Subcutaneous adipose tissue (tissue), 4 donors: Measurements from ENCODE around the gene COQ5. TPM values are rescaled to one million over a fixed set of nuclear protein-coding genes. Genes with fewer than 3 reads are reported as not detected.

Experiments
- CTCF ChIP-seq: fragments of 450-650 bp; IDR thresholded peaks from one replicate; pipeline ENCODE4 v1.5.1; 2016; ENCODE audit warnings: low read depth, mild to moderate bottlenecking, control low read depth, antibody characterized with exemption, moderate library complexity
- total RNA-seq, 4 donors: library from RNA; depleted of rRNA; stranded (reverse); fragments of >200 nt; gene quantifications; one replicate each; pipeline ENCODE4 v1.1.0, GENCODE V29; 2016

COQ5 gene
- total RNA-seq, 4 donors from 2014 or later = 29.0 to 33.5 (median 30.5) TPM

- no peak for TF ChIP-seq CTCF
Observed at GRCh38 chr12:120522568-120522967, 6.4 kb downstream of the COQ5 start.

- no peak for TF ChIP-seq CTCF
Observed at GRCh38 chr12:120515496-120515895, 13.5 kb downstream of the COQ5 start.

GRCh38 chr12:120514002-120514401 is 15.0 kb downstream of the COQ5 start:
- TF ChIP-seq CTCF = no peak

GRCh38 chr12:120508537-120508936 is 20.4 kb downstream of the COQ5 start:
- no peak for TF ChIP-seq CTCF

GRCh38 chr12:120504587-120504986 is 24.4 kb downstream of the COQ5 start:
- no peak for TF ChIP-seq CTCF

GRCh38 chr12:120500581-120500980 is 28.4 kb downstream of the COQ5 start:
- TF ChIP-seq CTCF = no peak

- no peak for TF ChIP-seq CTCF
Observed at GRCh38 chr12:120498870-120499515, 30.0 kb downstream of the COQ5 start.
